ENCODE data around the gene PTPRE.
A peak's percentile ranks its signal among the peaks of the same experiment; 100 is the strongest.

Gene PTPRE, protein sequence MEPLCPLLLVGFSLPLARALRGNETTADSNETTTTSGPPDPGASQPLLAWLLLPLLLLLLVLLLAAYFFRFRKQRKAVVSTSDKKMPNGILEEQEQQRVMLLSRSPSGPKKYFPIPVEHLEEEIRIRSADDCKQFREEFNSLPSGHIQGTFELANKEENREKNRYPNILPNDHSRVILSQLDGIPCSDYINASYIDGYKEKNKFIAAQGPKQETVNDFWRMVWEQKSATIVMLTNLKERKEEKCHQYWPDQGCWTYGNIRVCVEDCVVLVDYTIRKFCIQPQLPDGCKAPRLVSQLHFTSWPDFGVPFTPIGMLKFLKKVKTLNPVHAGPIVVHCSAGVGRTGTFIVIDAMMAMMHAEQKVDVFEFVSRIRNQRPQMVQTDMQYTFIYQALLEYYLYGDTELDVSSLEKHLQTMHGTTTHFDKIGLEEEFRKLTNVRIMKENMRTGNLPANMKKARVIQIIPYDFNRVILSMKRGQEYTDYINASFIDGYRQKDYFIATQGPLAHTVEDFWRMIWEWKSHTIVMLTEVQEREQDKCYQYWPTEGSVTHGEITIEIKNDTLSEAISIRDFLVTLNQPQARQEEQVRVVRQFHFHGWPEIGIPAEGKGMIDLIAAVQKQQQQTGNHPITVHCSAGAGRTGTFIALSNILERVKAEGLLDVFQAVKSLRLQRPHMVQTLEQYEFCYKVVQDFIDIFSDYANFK

GRCh38 chr10:127906548-127907377, at the start of gene PTPRE:
Gene PTPRE (plus strand): TSS chr10:127907103. CDS start chr10:128040882, 133,779 bp downstream.
- peak in 1 of 2 experiments; percentile 0 for DNase-seq

- no peak for DNase-seq
Observed at GRCh38 chr10:127860592-127860991, 46.3 kb upstream of the PTPRE start.

GRCh38 chr10:127863231-127863825, 43.6 kb upstream of the PTPRE start:
- no peak for DNase-seq

DNA sequence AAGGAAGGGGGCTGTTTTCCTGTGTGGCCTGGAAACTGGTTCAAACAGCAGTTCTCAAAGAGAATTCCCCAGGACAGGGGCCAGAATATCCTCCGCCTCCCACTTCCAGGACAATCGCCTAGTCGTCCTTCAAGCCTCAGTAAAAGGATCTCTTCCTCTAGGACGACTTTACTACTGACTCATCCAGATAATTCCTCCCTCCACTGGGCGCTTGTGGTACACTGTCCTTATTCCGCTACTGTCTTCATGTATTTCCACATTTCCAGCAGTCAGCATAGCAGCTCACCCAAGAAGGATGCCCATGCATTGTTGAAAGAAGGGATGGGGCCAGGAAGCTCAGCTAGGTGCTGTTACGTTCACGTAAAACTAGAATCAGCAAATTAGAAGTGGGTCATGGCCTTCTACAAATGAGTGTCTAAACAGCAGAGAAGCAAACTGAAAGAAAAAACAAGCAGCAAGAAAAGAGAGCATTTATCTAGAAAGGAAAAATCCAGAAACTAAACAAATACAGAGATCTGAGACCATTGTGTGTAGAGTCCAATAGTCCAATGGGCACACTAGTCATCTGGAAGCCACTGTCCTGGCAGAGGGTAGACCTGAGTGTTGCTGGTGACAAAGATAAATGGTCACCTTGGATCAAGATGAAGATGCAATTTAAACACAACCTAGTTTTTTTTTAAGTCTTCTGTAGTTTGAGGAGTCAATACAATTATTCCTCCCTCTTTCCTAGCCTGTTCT, 40.5 kb upstream of the PTPRE start:
- no peak for DNase-seq

GRCh38 chr10:127867805-127868204, 39.1 kb upstream of the PTPRE start:
- DNase-seq = no peak

- DNase-seq = no peak
Observed at GRCh38 chr10:127869329-127869728, 37.6 kb upstream of the PTPRE start.

DNA sequence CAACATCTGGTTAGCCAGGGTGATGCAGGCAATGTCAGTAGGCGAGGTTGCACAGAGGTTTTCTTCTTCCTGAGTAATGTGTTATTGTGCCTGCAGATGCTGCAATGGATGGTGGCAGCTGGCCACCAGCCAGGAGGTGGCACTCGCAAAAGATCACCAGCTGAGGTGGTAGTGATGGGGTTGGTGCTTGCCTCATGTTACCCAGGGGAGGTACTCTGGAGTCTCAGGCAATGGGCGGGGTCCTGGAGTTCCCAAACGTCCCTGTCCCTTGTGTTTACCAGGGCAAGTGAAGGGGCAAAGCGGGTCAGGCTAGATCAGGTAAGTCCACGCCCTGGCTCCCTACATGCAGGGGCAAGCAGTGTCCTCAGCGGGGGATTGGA, 35.3 kb upstream of the PTPRE start:
- DNase-seq = no peak

DNA sequence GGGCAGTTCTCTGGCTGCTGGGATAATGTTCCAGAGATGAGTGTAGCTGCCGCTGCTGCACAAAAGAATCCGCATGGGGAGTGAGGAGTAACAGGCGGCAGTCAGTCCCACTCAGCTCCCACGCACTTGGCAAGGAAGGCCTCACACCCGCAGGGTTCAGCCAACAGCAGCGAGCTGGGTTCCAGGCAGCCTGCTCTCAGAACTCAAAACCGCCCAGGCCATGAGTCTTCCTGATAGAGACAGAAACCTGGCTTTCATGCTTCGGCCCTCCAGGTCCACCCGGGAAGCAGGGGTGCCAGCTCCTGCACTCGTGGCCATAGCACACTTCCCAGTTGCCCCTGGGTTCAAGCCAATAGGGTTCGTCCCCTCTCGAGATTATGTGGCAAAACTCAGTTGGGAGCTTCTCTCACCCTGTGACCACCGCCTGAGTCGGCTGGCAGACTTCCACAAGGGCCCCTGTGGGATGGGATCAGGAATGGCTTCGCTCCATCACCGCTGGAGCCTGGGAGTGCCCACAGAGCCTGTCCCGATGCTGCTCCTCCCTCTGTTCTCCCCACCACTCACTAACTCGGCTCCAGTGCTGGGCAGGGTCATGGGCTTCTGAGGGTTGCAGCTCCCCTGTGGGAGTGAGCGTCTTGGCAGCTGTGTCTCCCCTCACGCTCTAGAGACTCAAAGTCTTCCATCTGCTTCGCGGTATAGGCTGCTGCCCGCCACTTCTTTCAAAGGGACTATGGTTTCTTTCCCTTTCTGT, 34.7 kb upstream of the PTPRE start:
- no peak for DNase-seq

DNA sequence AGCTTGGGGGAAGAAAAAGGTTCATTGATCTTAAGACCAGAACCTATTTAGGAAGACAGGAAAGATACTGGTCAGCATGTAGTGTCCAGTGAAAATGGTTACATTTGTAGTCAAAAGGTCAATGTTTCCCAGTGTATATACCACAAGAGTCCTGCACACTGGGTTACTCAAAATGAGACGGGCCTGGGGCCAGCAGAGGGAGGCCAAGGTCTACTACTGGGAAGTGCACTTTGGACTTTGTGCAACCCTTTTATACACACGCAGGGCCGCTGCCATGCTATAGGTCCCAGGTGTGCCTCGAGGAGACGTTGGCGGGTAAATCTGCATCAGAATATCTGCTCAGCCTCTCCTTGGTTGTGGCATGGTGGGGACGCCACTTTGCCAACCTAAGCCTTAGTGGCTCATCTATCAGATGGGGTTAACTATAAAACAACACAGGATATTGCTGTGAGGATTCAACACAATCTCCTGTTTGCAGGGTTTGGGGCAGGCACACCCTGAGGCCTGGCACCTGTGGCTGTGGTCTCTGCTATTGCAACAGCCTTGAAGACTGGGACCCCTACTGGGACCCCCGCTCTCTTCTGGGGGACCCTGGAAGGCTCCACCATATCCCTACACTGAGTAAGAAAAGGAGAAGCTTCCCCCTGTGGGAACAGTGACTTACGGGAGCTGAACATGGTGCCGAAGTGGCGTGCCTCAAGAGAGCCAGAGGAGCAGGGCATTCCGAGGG, 33.9 kb upstream of the PTPRE start:
- no peak for DNase-seq

GRCh38 chr10:127873901-127874470, 32.9 kb upstream of the PTPRE start:
- no peak for DNase-seq

DNA sequence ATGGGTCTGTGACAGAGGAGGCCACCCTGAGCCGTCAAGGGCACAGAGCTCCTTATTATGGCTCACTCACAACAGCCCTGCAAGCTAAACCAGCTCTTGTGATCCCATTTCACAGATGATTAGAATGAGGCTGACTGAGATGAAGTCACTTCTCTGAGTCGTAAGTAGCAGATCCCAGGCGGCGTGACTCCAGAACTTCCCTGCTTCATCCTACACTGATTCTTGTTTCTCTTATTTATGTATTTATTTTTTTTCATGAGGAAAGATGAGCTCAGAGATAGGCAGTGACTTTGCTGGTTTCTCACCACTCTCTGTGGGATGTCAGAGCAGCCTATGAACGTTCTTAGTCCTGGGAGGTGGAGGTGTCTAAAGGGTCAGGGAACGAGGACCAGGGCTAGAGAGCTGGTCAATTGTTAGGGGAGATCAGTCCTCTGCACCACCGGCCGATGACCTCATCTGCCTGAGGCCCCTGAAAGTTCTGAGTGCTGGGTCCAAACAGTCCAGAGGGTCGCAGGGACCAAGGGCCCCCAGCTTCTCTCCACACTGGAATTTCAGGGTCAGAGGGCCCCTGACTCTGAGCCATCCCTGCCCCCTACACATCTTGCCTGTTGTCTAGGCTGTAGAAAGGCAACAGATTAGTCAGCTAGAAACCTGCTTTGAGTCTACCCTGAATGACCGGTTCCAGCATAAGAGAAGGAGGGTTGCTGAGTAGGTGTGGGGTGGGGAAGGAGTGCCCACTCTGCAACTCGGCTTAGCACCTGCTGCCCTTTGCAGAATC, 32.0 kb upstream of the PTPRE start:
- DNase-seq = no peak

DNA sequence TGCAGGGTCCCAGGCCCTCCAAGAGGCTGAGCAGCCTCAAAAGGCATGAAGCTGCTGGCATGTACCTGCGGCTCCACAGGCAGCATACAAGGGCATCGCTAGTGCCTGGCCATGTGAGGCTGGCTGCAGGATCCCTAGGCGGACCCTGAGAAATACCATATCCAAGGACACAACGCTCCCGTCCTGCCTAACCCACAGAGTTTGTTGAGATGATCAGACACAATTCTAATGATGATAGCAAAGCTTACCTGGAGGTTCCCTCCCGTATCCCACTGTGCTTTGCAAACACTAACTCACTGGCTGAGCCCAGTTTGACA, 31.5 kb upstream of the PTPRE start:
- DNase-seq = no peak

- DNase-seq = no peak
Observed at GRCh38 chr10:127875916-127876315, 31.0 kb upstream of the PTPRE start.

DNA sequence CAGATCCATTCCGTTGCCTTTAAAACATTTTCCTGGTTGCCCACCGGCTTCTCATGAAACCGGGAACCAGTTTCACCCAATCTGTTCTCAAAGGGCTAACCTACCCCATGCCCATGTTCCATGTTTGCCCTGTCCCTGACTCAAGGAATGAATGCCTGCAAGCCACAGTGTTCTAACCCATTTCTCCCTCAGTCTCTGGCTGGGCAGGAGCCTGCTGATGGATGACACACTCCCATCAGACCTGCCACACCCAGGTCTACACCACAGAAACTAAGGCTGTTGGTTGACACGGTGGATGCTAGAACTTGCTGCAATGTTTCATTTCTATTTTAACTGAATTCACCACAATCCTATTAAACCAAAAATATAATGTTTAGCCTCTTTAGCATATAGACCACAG, 29.8 kb upstream of the PTPRE start:
- no peak for DNase-seq

DNA sequence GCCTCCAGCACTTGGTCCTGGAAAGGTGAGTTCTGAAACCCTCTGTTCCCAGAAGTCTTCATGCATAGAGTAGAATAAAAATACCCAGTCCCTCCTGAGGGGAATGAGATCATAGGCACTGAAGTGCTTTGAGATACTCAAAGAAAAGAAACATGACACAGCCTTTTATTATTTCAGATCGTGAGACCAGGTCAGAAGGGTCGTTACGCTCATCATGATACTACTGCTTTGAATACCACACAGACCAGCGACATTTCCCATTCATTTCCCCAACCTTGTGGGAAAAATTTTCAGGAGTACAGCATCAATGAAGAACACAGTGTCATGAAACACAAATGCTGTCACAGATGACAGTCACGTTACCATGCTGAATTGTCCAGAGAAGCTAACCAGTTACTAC, 29.2 kb upstream of the PTPRE start:
- no peak for DNase-seq

- DNase-seq = no peak
Observed at GRCh38 chr10:127878475-127879055, 28.3 kb upstream of the PTPRE start.

- no peak for DNase-seq
Observed at GRCh38 chr10:127880557-127880956, 26.3 kb upstream of the PTPRE start.

GRCh38 chr10:127881262-127881661, 25.6 kb upstream of the PTPRE start:
- DNase-seq = no peak

GRCh38 chr10:127882391-127882790, 24.5 kb upstream of the PTPRE start:
- DNase-seq = no peak
